IMR-90 (cell line): ENCODE measurements around the gene UPK3A. TPM values are rescaled to one million over a fixed set of nuclear protein-coding genes. Genes with fewer than 3 reads are reported as not detected.

ENCODE experiments used
- polyA plus RNA-seq, 3 experiments: library from polyadenylated mRNA; depleted of rRNA; stranded (reverse); fragments of >200 nt; gene quantifications; 2 replicates each; pipeline ENCODE4 v1.2.3, GENCODE V29; 2012; ENCODE audit warnings: low replicate concordance in 1 of 3
- total RNA-seq: library from RNA; depleted of rRNA; stranded (reverse); fragments of >200 nt; gene quantifications from 2 replicates; pipeline ENCODE4 v1.2.3, GENCODE V29; 2012; rRNA removed

Gene UPK3A
- total and polyA plus RNA-seq, 2 of the 4 experiments (the other 2 are of a cell fraction) = not detected

Other genes with a start within 250 kb of the UPK3A start
- 61.1 and 65.4 TPM in 2 replicates for gene NUP50, start 121.0 kb upstream of the UPK3A start, total RNA-seq
- 10.3 and 12.8 TPM in 2 replicates for gene NUP50, start 121.0 kb upstream of the UPK3A start, polyA plus RNA-seq (2012; rRNA removed)
- 21.7 and 25.3 TPM in 2 replicates for gene KIAA0930, start 44.1 kb upstream of the UPK3A start, total RNA-seq
- gene KIAA0930, start 44.1 kb upstream of the UPK3A start, polyA plus RNA-seq (2012; rRNA removed) = 34.1 and 38.1 TPM in 2 replicates
- gene FAM118A, start 25.0 kb downstream of the UPK3A start, total RNA-seq = 15.8 and 20.6 TPM in 2 replicates
- gene FAM118A, start 25.0 kb downstream of the UPK3A start, polyA plus RNA-seq (2012; rRNA removed) = 83.4 and 95.6 TPM in 2 replicates
- not detected in 2 replicates for gene SMC1B, start 128.7 kb downstream of the UPK3A start, total RNA-seq
- gene SMC1B, start 128.7 kb downstream of the UPK3A start, polyA plus RNA-seq (2012; rRNA removed) = not detected in 2 replicates
- 0.28 and 0.36 TPM in 2 replicates for gene RIBC2, start 128.7 kb downstream of the UPK3A start, total RNA-seq
- gene RIBC2, start 128.7 kb downstream of the UPK3A start, polyA plus RNA-seq (2012; rRNA removed) = 0.29 and 0.50 TPM in 2 replicates
- gene FBLN1, start 217.9 kb downstream of the UPK3A start, total RNA-seq = 11.3 and 11.4 TPM in 2 replicates
- gene FBLN1, start 217.9 kb downstream of the UPK3A start, polyA plus RNA-seq (2012; rRNA removed) = 80.8 and 87.9 TPM in 2 replicates